GM19023 (cell line): ENCODE data around the gene RFTN1.

ENCODE experiments used
- ATAC-seq: cut with Tn5 transposase; IDR thresholded peaks from one replicate; pipeline ENCODE4 v1.9.1; 2021; ENCODE audit warnings: mild to moderate bottlenecking, moderate library complexity; ENCODE audit not compliant: unreplicated experiment

The RFTN1 gene

GRCh38 chr3:16335333-16335732, 178.2 kb downstream of the RFTN1 start:
- ATAC-seq, result no peak

- ATAC-seq, result no peak
Observed at GRCh38 chr3:16334909-16335308, 178.6 kb downstream of the RFTN1 start.

DNA sequence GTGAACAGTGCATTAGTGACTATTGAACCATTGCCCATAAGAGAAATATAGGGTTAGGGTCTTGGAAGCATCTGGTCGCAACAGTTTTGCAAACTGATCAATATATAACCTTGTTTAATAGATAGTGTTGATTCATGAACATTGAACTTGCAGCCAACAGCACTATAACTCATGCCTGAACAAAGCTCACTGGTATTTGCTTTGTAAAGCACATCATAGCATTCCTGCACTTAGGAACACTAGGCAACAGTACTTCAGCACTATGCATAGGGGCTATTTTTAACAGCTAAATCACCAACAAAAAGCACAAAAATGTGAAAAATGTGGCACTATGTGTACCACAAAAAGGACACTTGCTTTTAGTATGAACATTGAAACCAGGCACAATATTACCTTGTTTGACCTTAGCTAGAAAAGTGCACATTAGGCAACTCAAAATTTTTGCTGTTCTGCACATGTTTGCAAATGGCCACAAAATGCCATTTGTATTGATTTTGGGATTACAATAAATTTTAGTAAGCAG, 180.5 kb downstream of the RFTN1 start:
- ATAC-seq, result no peak

DNA sequence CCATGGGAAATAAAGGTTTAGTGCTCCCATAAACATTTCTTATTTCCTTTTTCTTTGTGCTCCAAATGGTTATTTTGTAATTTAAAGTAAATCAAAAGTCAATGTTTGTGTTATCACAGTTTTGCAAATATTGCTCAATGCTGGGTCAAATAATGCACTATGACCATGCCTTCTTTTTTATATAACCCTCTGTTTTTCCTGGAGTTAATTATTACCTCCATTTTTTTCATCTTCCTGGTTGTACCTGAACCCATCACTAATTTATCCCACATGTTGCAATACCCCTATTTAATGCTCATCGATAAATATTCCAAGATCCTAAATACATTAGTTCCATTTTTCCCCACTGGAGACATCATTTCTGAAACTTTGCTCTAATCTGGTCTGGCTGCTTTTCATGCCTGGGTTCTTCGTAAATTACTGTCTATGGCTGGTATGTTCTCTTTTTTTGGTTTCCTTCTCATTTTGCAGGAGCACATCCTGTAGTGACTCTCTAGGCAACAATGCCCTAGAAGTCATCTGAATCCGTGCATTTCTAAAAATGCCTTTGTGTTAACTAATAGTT, 182.1 kb downstream of the RFTN1 start:
- no peak for ATAC-seq

GRCh38 chr3:16330351-16330750, 183.1 kb downstream of the RFTN1 start:
- ATAC-seq, result no peak

GRCh38 chr3:16329826-16330129, 183.7 kb downstream of the RFTN1 start:
- no peak for ATAC-seq

GRCh38 chr3:16329036-16329825, 184.3 kb downstream of the RFTN1 start:
- ATAC-seq, result no peak

DNA sequence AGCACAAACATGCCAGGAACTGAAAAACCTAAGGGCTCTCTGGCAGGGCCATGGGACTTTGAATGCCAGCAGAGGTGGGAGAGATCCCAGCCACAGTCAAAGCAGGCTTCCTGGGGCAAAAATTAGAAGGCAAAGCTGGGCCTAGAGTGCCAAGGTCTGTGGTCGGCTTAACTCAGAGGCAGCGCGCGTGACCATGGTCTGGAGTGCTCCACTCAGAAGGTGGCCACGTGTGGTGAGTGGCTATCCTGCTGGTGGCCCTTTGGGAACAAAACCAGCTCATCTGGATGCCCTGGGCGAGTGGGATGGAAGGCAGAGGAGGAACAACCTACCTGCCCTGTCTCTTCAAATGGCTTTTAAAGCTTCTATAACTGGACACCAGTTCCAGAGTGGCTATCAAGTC, 185.4 kb downstream of the RFTN1 start:
- ATAC-seq, result no peak

GRCh38 chr3:16326724-16327349, 186.7 kb downstream of the RFTN1 start:
- no peak for ATAC-seq

GRCh38 chr3:16325850-16326249, 187.6 kb downstream of the RFTN1 start:
- no peak for ATAC-seq

DNA sequence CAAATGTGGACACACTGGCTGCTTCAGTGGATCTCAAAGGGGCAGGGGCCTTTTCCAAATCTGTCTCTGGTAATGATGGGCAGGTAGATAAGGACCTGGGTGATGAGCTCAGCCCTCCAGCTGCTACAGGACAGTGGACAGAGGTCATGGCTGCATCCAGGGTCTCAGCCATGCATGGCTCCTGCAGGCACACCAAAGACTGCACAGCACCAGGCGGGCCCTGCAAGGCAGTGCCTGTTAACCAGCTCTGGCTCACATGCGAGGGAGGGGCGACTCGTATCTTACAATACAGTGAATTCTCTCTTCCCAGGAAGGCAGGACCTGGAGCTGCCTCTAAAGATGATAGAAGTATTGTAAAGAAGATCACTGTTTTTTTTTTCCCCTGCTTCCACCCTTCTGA, 189.8 kb downstream of the RFTN1 start:
- no peak for ATAC-seq

DNA sequence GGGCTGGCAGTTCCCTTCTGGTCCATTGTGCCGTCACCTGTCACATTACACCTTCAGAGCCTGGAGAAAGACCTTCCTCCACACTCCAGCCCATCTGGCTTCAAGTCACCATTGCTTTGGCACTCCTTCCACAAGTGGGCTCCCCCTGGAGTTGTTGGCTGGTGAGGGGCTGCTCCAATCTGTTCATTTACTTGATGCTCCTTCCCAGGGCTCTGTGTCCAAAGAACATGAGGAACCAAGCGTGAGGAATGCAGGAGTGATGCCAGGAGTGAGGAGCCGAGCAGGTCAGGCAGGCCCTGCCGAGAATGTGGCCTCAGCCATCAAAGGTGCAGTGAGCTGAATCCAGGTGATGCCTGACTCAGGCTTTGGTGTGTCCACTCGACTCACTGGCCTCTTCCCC, 191.3 kb downstream of the RFTN1 start:
- no peak for ATAC-seq

- no peak for ATAC-seq
Observed at GRCh38 chr3:16320711-16321110, 192.8 kb downstream of the RFTN1 start.

GRCh38 chr3:16319723-16320122, 193.8 kb downstream of the RFTN1 start:
- ATAC-seq, result no peak

- ATAC-seq, result no peak
Observed at GRCh38 chr3:16319307-16319706, 194.2 kb downstream of the RFTN1 start.

DNA sequence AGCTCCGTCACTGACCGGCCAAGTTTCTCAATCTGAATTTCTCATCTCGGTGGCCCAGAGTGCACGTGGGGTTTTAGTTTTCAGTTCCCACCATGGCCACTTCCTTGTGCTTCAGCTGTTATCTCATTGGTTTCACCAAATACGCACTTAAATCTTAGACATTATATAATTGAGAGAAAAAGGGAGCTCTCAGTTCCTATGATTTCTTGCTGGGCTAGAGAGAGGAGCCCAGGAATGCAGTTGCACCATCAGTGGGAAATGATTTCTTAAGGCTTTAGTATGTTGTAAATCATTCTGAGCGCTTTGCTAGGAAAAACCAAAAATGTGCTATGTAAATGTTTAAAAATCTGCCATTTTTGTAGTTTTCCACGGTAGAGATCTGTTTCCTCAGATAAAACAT, 195.3 kb downstream of the RFTN1 start:
- ATAC-seq, result no peak

DNA sequence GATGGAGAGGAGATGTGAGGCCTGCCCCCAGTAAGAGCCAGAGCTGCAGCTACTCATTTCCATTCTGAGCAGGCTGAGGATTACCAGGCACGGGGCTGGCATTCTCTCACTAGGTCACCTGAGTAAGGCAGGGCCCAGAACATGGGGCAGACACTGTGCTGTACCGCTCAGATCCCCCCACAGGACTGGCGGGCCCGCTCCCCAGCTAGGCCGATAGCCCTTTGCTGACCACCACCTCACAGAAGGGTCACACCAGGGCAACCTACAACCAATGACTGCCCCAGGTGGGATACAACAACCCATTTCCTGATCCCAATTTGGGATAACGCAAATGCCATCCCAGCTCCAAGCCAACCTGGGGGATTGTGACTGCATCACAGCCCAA, 195.9 kb downstream of the RFTN1 start:
- ATAC-seq, result no peak

DNA sequence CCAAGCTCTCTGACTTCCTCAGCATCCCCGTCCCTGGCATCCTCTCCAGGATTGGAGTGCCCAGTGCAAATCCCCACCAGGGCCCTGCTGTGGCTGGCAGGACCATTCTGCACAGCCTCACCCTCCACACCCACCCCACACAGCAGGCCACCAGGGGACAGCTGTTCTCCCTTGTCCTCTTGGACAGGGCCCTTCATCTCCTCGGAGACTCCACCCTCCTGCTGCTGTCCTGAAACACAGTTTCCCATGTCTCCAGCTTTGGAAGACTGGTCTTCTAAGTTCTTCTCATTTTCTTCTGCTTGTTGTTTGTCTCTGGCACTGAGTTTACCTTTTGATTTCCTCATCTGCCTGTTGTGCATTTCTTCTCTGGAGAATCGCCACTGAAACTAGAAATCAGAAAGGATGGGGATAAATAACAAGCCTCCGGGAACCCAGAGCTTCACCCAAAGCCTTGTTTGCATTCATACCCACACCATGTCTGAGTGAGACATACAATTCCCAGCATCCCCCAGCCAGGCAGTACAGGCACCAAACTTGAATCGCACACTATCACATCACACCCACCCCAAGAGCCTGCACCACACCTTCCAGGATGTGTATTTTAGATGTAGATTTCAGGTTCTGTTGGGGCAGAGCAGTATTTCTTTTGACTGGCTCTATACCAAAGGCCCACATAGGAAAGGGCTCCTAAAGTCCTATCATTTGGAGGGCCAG, 196.5 kb downstream of the RFTN1 start:
- ATAC-seq, result no peak

- no peak for ATAC-seq
Observed at GRCh38 chr3:16316396-16316795, 197.1 kb downstream of the RFTN1 start.

GRCh38 chr3:16315623-16316022, 197.9 kb downstream of the RFTN1 start:
- no peak for ATAC-seq

DNA sequence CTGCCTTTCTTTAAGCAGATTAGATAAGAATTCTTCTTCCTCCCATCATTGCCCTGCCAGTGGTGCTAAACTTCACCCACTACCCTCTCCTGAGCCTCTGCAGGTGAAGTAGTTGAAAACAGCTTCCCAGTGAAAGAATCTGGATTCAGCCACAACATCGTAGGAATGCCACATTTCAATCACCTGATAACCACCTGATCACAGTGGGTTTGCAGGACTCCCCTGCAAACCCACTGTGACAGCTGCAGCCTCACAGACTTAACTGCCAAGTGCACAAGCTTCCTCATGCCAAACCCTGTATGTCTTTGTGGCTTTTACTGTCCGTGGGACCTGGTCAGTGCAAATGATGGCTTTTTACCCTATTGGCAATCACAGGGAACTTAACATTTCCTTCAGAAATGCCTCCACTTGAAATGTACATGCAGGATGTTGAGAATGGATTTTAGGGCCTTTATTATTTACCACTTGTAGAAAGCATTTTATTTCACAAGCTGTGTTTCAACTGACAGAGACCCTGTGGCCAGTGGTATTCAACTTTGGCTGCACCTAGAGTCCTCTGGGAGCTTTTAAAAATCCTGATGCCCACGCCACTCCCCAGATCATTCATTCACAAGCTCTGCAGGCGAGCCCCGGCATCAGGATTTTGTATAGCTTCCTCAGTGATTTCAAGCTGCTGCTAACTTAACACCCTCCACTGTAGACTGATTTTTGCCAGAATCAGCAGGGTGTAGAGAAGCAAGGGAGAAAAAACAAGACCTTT, 199.4 kb downstream of the RFTN1 start:
- ATAC-seq, result no peak
